Psoas muscle (tissue), 8 donors: ENCODE measurements around the gene CCDC78. TPM values are rescaled to one million over a fixed set of nuclear protein-coding genes. Genes with fewer than 3 reads are reported as not detected.
A peak's percentile ranks its signal among the peaks of the same experiment; 100 is the strongest.

Experiments used
- ATAC-seq, 4 donors: fragments of 200-7000 bp; cut with Tn5 transposase; one replicate each; pipeline ENCODE4 v1.9.1; 2020; ENCODE audit warnings: moderate library complexity in 3 of 4, mild to moderate bottlenecking in 2 of 4
- DNase-seq, 2 donors: peaks; one replicate each; pipeline ENCODE4 v3.0.0-alpha.2; 2020
- H3K27ac ChIP-seq: fragments of 200-600 bp; one replicate; pipeline ENCODE4 v1.8.0; 2022
- H3K27me3 ChIP-seq, 3 donors: fragments of 200-600 bp in 1 of 3; one replicate each; pipeline versions ENCODE4 v1.6.1 to v1.8.0; 2013 to 2022; ENCODE audit warnings: low read length in 2 of 3, mild to moderate bottlenecking in 2 of 3, moderate library complexity in 1 of 3; ENCODE audit not compliant: insufficient read depth in 3 of 3
- H3K36me3 ChIP-seq, 2 donors: fragments of 200-600 bp in 1 of 2; one replicate each; pipeline versions ENCODE4 v1.6.1 to v1.8.0; 2013 to 2022; ENCODE audit warnings: low read depth in 1 of 2, mild to moderate bottlenecking in 1 of 2, moderate library complexity in 1 of 2; ENCODE audit not compliant: insufficient read depth in 1 of 2
- H3K4me1 ChIP-seq: fragments of 200-600 bp; one replicate; pipeline ENCODE4 v1.8.0; 2022
- H3K4me3 ChIP-seq: fragments of 200-600 bp; one replicate; pipeline ENCODE4 v1.8.0; 2022; ENCODE audit warnings: mild to moderate bottlenecking
- H3K9me3 ChIP-seq: fragments of 200-600 bp; one replicate; pipeline ENCODE4 v1.8.0; 2022
- CTCF ChIP-seq: fragments of 200-600 bp; IDR thresholded peaks from one replicate; pipeline ENCODE4 v1.8.0; 2022; ENCODE audit warnings: antibody characterized with exemption
- WGBS, 3 donors: extraction: QIAGEN DNeasy Blood & Tissue Kit; methylation state at CpG; one replicate each; pipeline versions ENCODE4 v1.1.6 to v1.1.7; 2013; 5-methylcytosine and 5-hydroxymethylcytosine counted together
- intact Hi-C, 2 donors: fragments of 100-400 bp; cut with DNase I; formaldehyde crosslinking; loops; one replicate each; pipeline versions ENCODE4 v1.11.0 to v1.14.2; 2022
- polyA plus RNA-seq, 3 donors: library from polyadenylated mRNA; stranded (reverse); fragments of 200-250 nt; gene quantifications; one replicate each; pipeline ENCODE4 v1.2.3, GENCODE V29; 2013
- total RNA-seq, 4 donors: library from RNA; stranded (reverse); fragmentation: NEBNext Ultra II Directional in 2 of 4; extraction: Animal tissue kit (Norgen Biotek cat#: 25700) in 2 of 4; gene quantifications; one replicate each; pipeline versions ENCODE4 v1.2.1 to v1.2.4, GENCODE V29; 2021 to 2023
- donor health status: healthy with polysubstance abuse.
- donor health status: DM: no; HTN: no; CAD: no; lungs with moderate emphysema.
- donor health status: Bipolar disorder and iron deficiency.
- donor health status: healthy.
- donor health status: DM: yes; HTN: yes; CAD: no.
- donor health status: DM: no; HTN: no; CAD: no.
- donor health status: DM: no; HTN: no; CAD: no.
- donor health status: DM: yes; HTN: yes; CAD: no.

Gene CCDC78
- total and polyA plus RNA-seq, 7 donors, result 0.11 to 0.16 (median 0.12) TPM; not detected in 4

- H3K4me1 ChIP-seq, result peaks cover 7% of the 10 kb centered on the region
- H3K27ac ChIP-seq, result no peak overlapping the region
- H3K9me3 ChIP-seq, result no peaks in the 10 kb centered on the region
- intact Hi-C loops, result no loop called here
- peaks cover 3 to 83% of the 10 kb centered on the region in 2 donors for H3K36me3 ChIP-seq
- DNase-seq, result no peak
- H3K27me3 ChIP-seq, result no peaks in the 10 kb centered on the region
- WGBS, 3 donors, result 90 to 94% (median 93%) methylated on average over 25 of the region's 25 CpGs
- TF ChIP-seq CTCF, result no peak
- no peak overlapping the region for H3K4me3 ChIP-seq
- no peak for ATAC-seq
These were observed 9.0 kb upstream of the CCDC78 start for GRCh38 chr16:734981-735881.

- no peak for DNase-seq
- Histone ChIP-seq H3K9me3 (no peaks in the 10 kb centered on the region), H3K36me3 (peaks cover 3 to 90% of the 10 kb centered on the region in 2 donors), H3K27me3 (peaks cover 0 to 2% (median 0%) of the 10 kb centered on the region in 3 donors), H3K4me3 (no peak overlapping the region), H3K4me1 (no peaks in the 10 kb centered on the region), H3K27ac (no peak overlapping the region)
- WGBS, 3 donors, result 91 to 92% (median 92%) methylated on average over 48 to 49 of the region's 49 CpGs
- ATAC-seq, result no peak
- no peak for TF ChIP-seq CTCF
- intact Hi-C loops, result no loop called here
These were observed 8.2 kb upstream of the CCDC78 start for GRCh38 chr16:734208-734980.

- DNase-seq, result no peak
- peak; percentile 15 for TF ChIP-seq CTCF
- no peaks in the 10 kb centered on the region for H3K9me3 ChIP-seq
- ATAC-seq, result no peak
- H3K4me3 ChIP-seq, result no peak overlapping the region
- H3K36me3 ChIP-seq, result peaks cover 3 to 88% of the 10 kb centered on the region in 2 donors
- H3K27me3 ChIP-seq, result peaks cover 0 to 10% (median 0%) of the 10 kb centered on the region in 3 donors
- WGBS, 3 donors, result 75 to 80% (median 78%) methylated on average over 33 to 34 of the region's 34 CpGs
- no peaks in the 10 kb centered on the region for H3K4me1 ChIP-seq
- H3K27ac ChIP-seq, result no peak overlapping the region
- intact Hi-C loops, result no loop called here
These were observed 7.4 kb upstream of the CCDC78 start for GRCh38 chr16:733382-734207.

GRCh38 chr16:732936-733335 lies 6.7 kb upstream of the CCDC78 start:
- peaks cover under 1% of the 10 kb centered on the region for H3K4me1 ChIP-seq
- ATAC-seq (no peak), DNase-seq (no peak)
- peaks cover 3 to 81% of the 10 kb centered on the region in 2 donors for H3K36me3 ChIP-seq
- intact Hi-C loops, result no loop called here
- no peak for TF ChIP-seq CTCF
- H3K27me3 ChIP-seq, result peaks cover 0 to 15% (median 2%) of the 10 kb centered on the region in 3 donors
- H3K4me3 ChIP-seq, result no peak overlapping the region
- no peaks in the 10 kb centered on the region for H3K9me3 ChIP-seq
- 81 to 83% (median 82%) methylated on average over 13 of the region's 13 CpGs for WGBS, 3 donors
- no peak overlapping the region for H3K27ac ChIP-seq
